Endodermal cell (in vitro differentiated cells): ENCODE data around the gene PIAS4. TPM values are rescaled to one million over a fixed set of nuclear protein-coding genes. Genes with fewer than 3 reads are reported as not detected.

Source experiments
- DNase-seq: peaks from one replicate; pipeline ENCODE4 v3.0.0-alpha.2; 2017
- H3K27ac ChIP-seq: 2 replicates; pipeline ENCODE4 v1.5.1; 2013; ENCODE audit warnings: mild to moderate bottlenecking, low read depth, low read length, moderate library complexity
- H3K27me3 ChIP-seq: 2 replicates; pipeline ENCODE4 v1.6.1; 2013; ENCODE audit warnings: mild to moderate bottlenecking, low read length, moderate library complexity; ENCODE audit not compliant: insufficient read depth, control insufficient read depth, poor library complexity, severe bottlenecking
- H3K36me3 ChIP-seq: 2 replicates; pipeline ENCODE4 v1.7.0; 2013; ENCODE audit warnings: mild to moderate bottlenecking, low read length, moderate library complexity; ENCODE audit not compliant: control insufficient read depth, insufficient read depth
- H3K4me1 ChIP-seq: one replicate; pipeline ENCODE4 v1.7.0; 2013; ENCODE audit warnings: low read length; ENCODE audit not compliant: control insufficient read depth, insufficient read depth
- H3K4me3 ChIP-seq: 2 replicates; pipeline ENCODE4 v1.5.1; 2013; ENCODE audit warnings: mild to moderate bottlenecking, low read length, moderate library complexity
- H3K9ac ChIP-seq: 2 replicates; pipeline ENCODE4 v1.6.1; 2013; ENCODE audit warnings: mild to moderate bottlenecking, low read length, moderate library complexity; ENCODE audit not compliant: poor library complexity, severe bottlenecking; ENCODE audit errors: extremely low read depth
- H3K9me3 ChIP-seq: 2 replicates; pipeline ENCODE4 v1.6.1; 2013; ENCODE audit warnings: mild to moderate bottlenecking, low read length, moderate library complexity; ENCODE audit not compliant: control insufficient read depth
- H3K27ac Mint-ChIP-seq: 2 replicates; pipeline ENCODE4 v1.8.0; 2020; ENCODE audit warnings: mixed read lengths
- H3K27me3 Mint-ChIP-seq: 2 replicates; pipeline ENCODE4 v1.8.0; 2021; ENCODE audit warnings: mild to moderate bottlenecking, mixed read lengths; ENCODE audit not compliant: insufficient read depth
- H3K36me3 Mint-ChIP-seq: 2 replicates; pipeline ENCODE4 v1.8.0; 2020; ENCODE audit warnings: low read depth, mixed read lengths
- H3K4me1 Mint-ChIP-seq: 2 replicates; pipeline ENCODE4 v1.8.0; 2020; ENCODE audit warnings: mixed read lengths
- H3K4me3 Mint-ChIP-seq: 2 replicates; pipeline ENCODE4 v1.8.0; 2020; ENCODE audit warnings: mild to moderate bottlenecking, moderate library complexity, mixed read lengths
- H3K9me3 Mint-ChIP-seq: 2 replicates; pipeline ENCODE4 v1.8.0; 2020; ENCODE audit warnings: mild to moderate bottlenecking, mixed read lengths
- CTCF ChIP-seq: fragments of 200-600 bp; sonication (generic); conservative IDR thresholded peaks from 2 replicates; pipeline ENCODE4 v1.5.0; 2021; ENCODE audit warnings: antibody characterized with exemption, mild to moderate bottlenecking
- WGBS, 2 experiments: methylation state at CpG; one replicate each; pipeline versions ENCODE4 v1.1.5 to v1.1.7; 2013; ENCODE audit warnings: missing lambda C conversion rate in 2 of 2, mixed read lengths in 1 of 2; ENCODE audit not compliant: insufficient coverage in 1 of 2, insufficient read length in 1 of 2; 5-methylcytosine and 5-hydroxymethylcytosine counted together
- total RNA-seq, 2 donors: library from RNA; stranded (reverse); fragmentation: NEBNext Ultra II Directional in 1 of 2; extraction: Animal tissue kit (Norgen Biotek cat#: 25700) in 1 of 2; gene quantifications; 2 replicates in 1 of 2; 3 replicates in 1 of 2; pipeline ENCODE4 v1.2.1, GENCODE V29; 2021

PIAS4 gene
- total RNA-seq, 2 donors from 2014 or later: 57.5 to 58.1 TPM

- no peaks in the 10 kb centered on the region for H3K4me1 ChIP-seq
- no peak overlapping the region for H3K27ac ChIP-seq
- no peaks in the 10 kb centered on the region for H3K9me3 ChIP-seq
- no peaks in the 10 kb centered on the region for H3K27me3 ChIP-seq
- Mint-ChIP-seq H3K4me3 (no peak overlapping the region), H3K27me3 (no peaks in the 10 kb centered on the region), H3K4me1 (no peaks in the 10 kb centered on the region), H3K27ac (no peak overlapping the region), H3K36me3 (peaks cover 9% of the 10 kb centered on the region), H3K9me3 (peaks cover 2% of the 10 kb centered on the region)
- no peak overlapping the region for H3K4me3 ChIP-seq
- no peak for DNase-seq
- H3K9ac ChIP-seq: no peak overlapping the region
- whole genome bisulfite sequencing, 2 experiments: 95 to 98% methylated on average over 14 to 19 of the region's 19 CpGs
- TF ChIP-seq CTCF: no peak
- peaks cover 20% of the 10 kb centered on the region for H3K36me3 ChIP-seq
Measured at GRCh38 chr19:4035018-4035566, 27.6 kb downstream of the PIAS4 start.

- Histone ChIP-seq H3K9ac (no peak overlapping the region), H3K27ac (no peak overlapping the region), H3K4me1 (no peaks in the 10 kb centered on the region), H3K27me3 (no peaks in the 10 kb centered on the region), H3K36me3 (peaks cover 20% of the 10 kb centered on the region), H3K9me3 (no peaks in the 10 kb centered on the region), H3K4me3 (no peak overlapping the region)
- DNase-seq: no peak
- Mint-ChIP-seq H3K4me3 (no peak overlapping the region), H3K27ac (no peak overlapping the region), H3K36me3 (peaks cover 13% of the 10 kb centered on the region), H3K27me3 (no peaks in the 10 kb centered on the region), H3K4me1 (no peaks in the 10 kb centered on the region), H3K9me3 (peaks cover 2% of the 10 kb centered on the region)
- 82 to 89% methylated on average over 7 of the region's 10 CpGs for WGBS, 2 experiments
- TF ChIP-seq CTCF: no peak
Measured at GRCh38 chr19:4035582-4035981, 28.0 kb downstream of the PIAS4 start.

GRCh38 chr19:4036576-4037300 lies 29.2 kb downstream of the PIAS4 start:
- Mint-ChIP-seq H3K27me3 (no peaks in the 10 kb centered on the region), H3K4me1 (no peaks in the 10 kb centered on the region), H3K9me3 (peaks cover 2% of the 10 kb centered on the region), H3K27ac (no peak overlapping the region), H3K36me3 (peaks cover 13% of the 10 kb centered on the region), H3K4me3 (no peak overlapping the region)
- Histone ChIP-seq H3K27me3 (no peaks in the 10 kb centered on the region), H3K4me1 (no peaks in the 10 kb centered on the region), H3K9me3 (no peaks in the 10 kb centered on the region), H3K36me3 (peaks cover 20% of the 10 kb centered on the region), H3K9ac (no peak overlapping the region), H3K4me3 (no peak overlapping the region), H3K27ac (no peak overlapping the region)
- TF ChIP-seq CTCF: no peak
- DNase-seq: no peak
- WGBS, 2 experiments: 91 to 96% methylated on average over 15 to 25 of the region's 25 CpGs
